Adrenal gland (tissue), 12 donors: ENCODE measurements around the gene PROSER2. TPM values are rescaled to one million over a fixed set of nuclear protein-coding genes. Genes with fewer than 3 reads are reported as not detected.

Source experiments
- DNase-seq, 7 donors: peaks; one replicate each; pipeline ENCODE4 v3.0.0-alpha.2; 2019 to 2020
- H3K27ac ChIP-seq, 5 donors: fragments of 200-600 bp; sonication (generic) in 4 of 5; 1 replicate in 3 of 5; 2 replicates in 2 of 5; pipeline versions ENCODE4 v1.5.1 to v1.8.0; 2016 to 2020; ENCODE audit warnings: mild to moderate bottlenecking in 1 of 5
- H3K27me3 ChIP-seq: fragments of 200-600 bp; 2 replicates; pipeline ENCODE4 v1.8.0; 2021
- H3K36me3 ChIP-seq, 2 donors: fragments of 200-600 bp; replicated peaks in 1 of 2; 1 replicate in 1 of 2; 2 replicates in 1 of 2; pipeline versions ENCODE4 v1.5.1 to v1.8.0; 2018 to 2022
- H3K4me1 ChIP-seq, 2 donors: fragments of 200-600 bp; replicated peaks in 1 of 2; 1 replicate in 1 of 2; 2 replicates in 1 of 2; pipeline versions ENCODE4 v1.5.1 to v1.8.0; 2018 to 2021
- H3K4me3 ChIP-seq, 4 donors: fragments of 200-600 bp; sonication (generic) in 3 of 4; one replicate each; pipeline ENCODE4 v1.5.1; 2016 to 2018
- H3K9me3 ChIP-seq, 3 donors: fragments of 200-600 bp; sonication (generic) in 1 of 3; replicated peaks in 1 of 3; 1 replicate in 2 of 3; 2 replicates in 1 of 3; pipeline versions ENCODE4 v1.5.1 to v1.8.0; 2016 to 2021
- POLR2A ChIP-seq, 2 donors: fragments of 450-650 bp; IDR thresholded peaks; one replicate each; pipeline ENCODE4 v1.6.1; 2017; ENCODE audit warnings: antibody characterized with exemption in 2 of 2, mild to moderate bottlenecking in 2 of 2, moderate library complexity in 1 of 2
- WGBS, 4 donors: extraction: QIAGEN DNeasy Blood & Tissue Kit in 2 of 4; methylation state at CpG; one replicate each; pipeline versions ENCODE4 v1.1.5 to v1.1.7; 2013 to 2017; 5-methylcytosine and 5-hydroxymethylcytosine counted together
- intact Hi-C, 2 donors: fragments of 100-400 bp; cut with DNase I; formaldehyde crosslinking; loops; one replicate each; pipeline versions ENCODE4 v1.14.1 to v1.15.0; 2022 to 2023
- polyA plus RNA-seq, 3 donors: library from polyadenylated mRNA; stranded (reverse); fragments of 200-250 nt in 2 of 3; fragments of 350-450 nt in 1 of 3; fragmentation: Illumina TruSeq in 1 of 3; extraction: RNeasy Lipid Tissue Mini Kit (QIAGEN cat#74804) in 1 of 3; gene quantifications; one replicate each; pipeline ENCODE4 v1.2.3, GENCODE V29; 2013 to 2014
- total RNA-seq, 9 donors: library from RNA; depleted of rRNA in 4 of 9; stranded (reverse); fragments of >200 nt in 4 of 9; fragments of 120-200 nt in 1 of 9; fragmentation: NEBNext Ultra II Directional in 1 of 9; extraction: Animal tissue kit (Norgen Biotek cat#: 25700) in 1 of 9; gene quantifications; one replicate each; pipeline versions ENCODE4 v1.1.0 to v1.2.4, GENCODE V29; 2013 to 2023
- TF ChIP-seq, protein P1 (sequence below), 6 experiments: fragments of 450-650 bp in 4 of 6; fragments of 200-600 bp in 2 of 6; sonication (generic) in 1 of 6; IDR thresholded peaks; 1 replicate in 5 of 6; 2 replicates in 1 of 6; pipeline versions ENCODE4 v1.5.1 to v1.8.0; 2016 to 2021; ENCODE audit warnings: antibody characterized with exemption in 6 of 6, mild to moderate bottlenecking in 2 of 6, moderate library complexity in 1 of 6
- donor health status: healthy with polysubstance abuse.
- donor health status: Bipolar disorder and iron deficiency.
- donor health status: DM: yes; HTN: yes; CAD: no.
- donor health status: DM: no; HTN: no; CAD: no.
- donor health status: DM: no; HTN: no; CAD: no.
- donor health status: DM: yes; HTN: yes; CAD: no.

PROSER2 gene
- total and polyA plus RNA-seq, 12 donors, result 0.33 to 16.6 (median 2.3) TPM

DNA sequence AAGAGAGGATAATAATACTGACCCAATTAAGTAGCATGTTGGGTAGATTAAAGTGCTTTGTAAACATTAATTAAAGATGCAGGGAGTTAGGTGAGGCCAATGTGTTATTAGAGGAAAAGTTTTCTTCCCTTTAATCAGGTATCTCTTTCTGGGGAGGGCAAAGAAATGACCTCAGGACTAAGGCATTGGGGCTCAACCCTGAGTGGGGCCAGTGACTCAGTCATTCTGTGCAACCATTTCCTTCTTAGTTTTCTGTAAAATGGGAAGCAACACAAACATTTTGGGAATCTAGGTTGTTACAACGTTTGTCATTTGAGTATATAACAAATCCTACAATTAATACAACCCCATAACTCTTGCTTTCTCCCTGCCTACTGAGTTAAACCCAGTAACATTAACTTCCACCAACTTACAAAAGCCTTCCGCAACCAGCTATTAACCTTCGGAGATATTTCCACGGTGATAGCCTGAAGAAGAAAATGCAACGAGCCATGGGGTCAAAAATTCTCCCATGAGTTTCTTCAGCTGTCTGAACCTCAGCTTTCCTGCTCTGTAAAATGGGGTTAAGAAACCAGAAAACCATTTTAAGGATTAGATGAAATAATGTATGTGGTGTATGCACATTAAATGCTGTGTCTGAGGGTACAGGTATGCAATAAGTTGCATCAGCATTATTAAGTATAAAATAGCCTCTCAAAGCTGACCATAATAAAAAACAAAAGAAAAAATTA is 965 bp upstream of the PROSER2 start:
- DNase-seq, result no peak
- no peaks in the 10 kb centered on the region for H3K4me1 ChIP-seq
- intact Hi-C loops, result no loop called here
- no peaks in the 10 kb centered on the region for H3K9me3 ChIP-seq
- 70 to 82% (median 75%) methylated on average over 5 of the region's 5 CpGs for WGBS, 4 donors
- H3K4me3 ChIP-seq, result no peak overlapping the region
- no peaks in the 10 kb centered on the region for H3K36me3 ChIP-seq
- peaks cover 18% of the 10 kb centered on the region for H3K27me3 ChIP-seq
- TF ChIP-seq POLR2A (IDR thresholded peaks at IDR 0.05), result no peak
- TF ChIP-seq, protein P1, sequence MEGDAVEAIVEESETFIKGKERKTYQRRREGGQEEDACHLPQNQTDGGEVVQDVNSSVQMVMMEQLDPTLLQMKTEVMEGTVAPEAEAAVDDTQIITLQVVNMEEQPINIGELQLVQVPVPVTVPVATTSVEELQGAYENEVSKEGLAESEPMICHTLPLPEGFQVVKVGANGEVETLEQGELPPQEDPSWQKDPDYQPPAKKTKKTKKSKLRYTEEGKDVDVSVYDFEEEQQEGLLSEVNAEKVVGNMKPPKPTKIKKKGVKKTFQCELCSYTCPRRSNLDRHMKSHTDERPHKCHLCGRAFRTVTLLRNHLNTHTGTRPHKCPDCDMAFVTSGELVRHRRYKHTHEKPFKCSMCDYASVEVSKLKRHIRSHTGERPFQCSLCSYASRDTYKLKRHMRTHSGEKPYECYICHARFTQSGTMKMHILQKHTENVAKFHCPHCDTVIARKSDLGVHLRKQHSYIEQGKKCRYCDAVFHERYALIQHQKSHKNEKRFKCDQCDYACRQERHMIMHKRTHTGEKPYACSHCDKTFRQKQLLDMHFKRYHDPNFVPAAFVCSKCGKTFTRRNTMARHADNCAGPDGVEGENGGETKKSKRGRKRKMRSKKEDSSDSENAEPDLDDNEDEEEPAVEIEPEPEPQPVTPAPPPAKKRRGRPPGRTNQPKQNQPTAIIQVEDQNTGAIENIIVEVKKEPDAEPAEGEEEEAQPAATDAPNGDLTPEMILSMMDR (IDR thresholded peaks at IDR 0.05), result no peak
- H3K27ac ChIP-seq, result no peak overlapping the region

GRCh38 chr10:11822809-11823121 is 391 bp upstream of the PROSER2 start:
- Histone ChIP-seq H3K27me3 (peaks cover 18% of the 10 kb centered on the region), H3K36me3 (no peaks in the 10 kb centered on the region), H3K4me3 (peak overlapping the region in 1 of 4 donors; percentile 56), H3K4me1 (no peaks in the 10 kb centered on the region), H3K9me3 (no peaks in the 10 kb centered on the region), H3K27ac (peak overlapping the region in 1 of 5 donors; percentile 80)
- TF ChIP-seq POLR2A (IDR thresholded peaks at IDR 0.05), result no peak
- TF ChIP-seq, protein P1 (IDR thresholded peaks at IDR 0.05), result no peak
- intact Hi-C loops, result no loop called here
- 58 to 69% (median 63%) methylated on average over 7 to 8 of the region's 8 CpGs for WGBS, 4 donors
- no peak for DNase-seq

GRCh38 chr10:11823989-11824346 is 812 bp downstream of the PROSER2 start:
- 27 to 34% (median 28%) methylated on average over 6 of the region's 6 CpGs for WGBS, 4 donors
- Histone ChIP-seq H3K9me3 (no peaks in the 10 kb centered on the region), H3K36me3 (no peaks in the 10 kb centered on the region), H3K27ac (peak overlapping the region in 3 of 5 donors; percentile 9 to 80 (median 64)), H3K27me3 (peaks cover 18% of the 10 kb centered on the region), H3K4me1 (no peaks in the 10 kb centered on the region), H3K4me3 (peak overlapping the region in 1 of 4 donors; percentile 56)
- intact Hi-C loops, result no loop called here
- TF ChIP-seq, protein P1 (IDR thresholded peaks at IDR 0.05), result no peak
- TF ChIP-seq POLR2A (IDR thresholded peaks at IDR 0.05), result no peak
- DNase-seq, result no peak

GRCh38 chr10:11824376-11824775 is 1.2 kb downstream of the PROSER2 start:
- H3K27ac ChIP-seq, result peak overlapping the region in 1 of 5 donors; percentile 80
- H3K9me3 ChIP-seq, result no peaks in the 10 kb centered on the region
- peaks cover 18% of the 10 kb centered on the region for H3K27me3 ChIP-seq
- no peak for TF ChIP-seq POLR2A (IDR thresholded peaks at IDR 0.05)
- TF ChIP-seq, protein P1 (IDR thresholded peaks at IDR 0.05), result no peak
- 58 to 67% (median 60%) methylated on average over 6 of the region's 6 CpGs for WGBS, 4 donors
- H3K4me3 ChIP-seq, result peak overlapping the region in 1 of 4 donors; percentile 56
- no peak for DNase-seq
- H3K36me3 ChIP-seq, result no peaks in the 10 kb centered on the region
- intact Hi-C loops, result no loop called here
- H3K4me1 ChIP-seq, result no peaks in the 10 kb centered on the region
